SK-N-MC (cell line): ENCODE measurements around the gene HOXD8.

Experiments used
- EZH2 ChIP-seq: fragments of 200-600 bp; sonication (generic); IDR thresholded peaks from one replicate; pipeline ENCODE4 v1.6.1; 2017; ENCODE audit warnings: antibody characterized with exemption
- FOXP2 ChIP-seq: optimal IDR thresholded peaks from 2 replicates; pipeline ENCODE3; 2011; ENCODE audit warnings: mild to moderate bottlenecking, moderate library complexity; ENCODE audit not compliant: insufficient read depth; ENCODE audit errors: extremely low read length, control extremely low read depth
- POLR2AphosphoS5 ChIP-seq: IDR thresholded peaks from 2 replicates; pipeline ENCODE4 v1.6.1; 2012; ENCODE audit warnings: mild to moderate bottlenecking, low read depth, low read length, borderline replicate concordance

GRCh38 chr2:176149481-176149938, 20.0 kb downstream of the HOXD8 start:
- TF ChIP-seq EZH2 (no peak), POLR2AphosphoS5 (no peak), FOXP2 (no peak)
